ENCODE measurements around the gene RINT1. TPM values are rescaled to one million over a fixed set of nuclear protein-coding genes. Genes with fewer than 3 reads are reported as not detected.

The RINT1 gene
- total RNA-seq, 2 donors from 2014 or later = 11.6 to 11.9 TPM

- no peak for TF ChIP-seq CTCF (IDR thresholded peaks at IDR 0.05)
- no peaks in the 10 kb centered on the region for H3K36me3 ChIP-seq
- DNase-seq (ENCODE audit: low spot score) = no peak
- no peaks in the 10 kb centered on the region for H3K27me3 ChIP-seq
- H3K4me1 ChIP-seq = peaks cover 0 to 13% of the 10 kb centered on the region in 2 donors
- no peaks in the 10 kb centered on the region for H3K9me3 ChIP-seq
- H3K27ac ChIP-seq = no peak overlapping the region
- H3K4me3 ChIP-seq = no peak overlapping the region
Measured at GRCh38 chr7:105530126-105530525, 1.9 kb upstream of the RINT1 start.

GRCh38 chr7:105530546-105530945 lies 1.5 kb upstream of the RINT1 start:
- no peaks in the 10 kb centered on the region for H3K36me3 ChIP-seq
- no peak overlapping the region for H3K27ac ChIP-seq
- no peak for TF ChIP-seq CTCF (IDR thresholded peaks at IDR 0.05)
- no peaks in the 10 kb centered on the region for H3K9me3 ChIP-seq
- no peak for DNase-seq (ENCODE audit: low spot score)
- no peaks in the 10 kb centered on the region for H3K27me3 ChIP-seq
- no peak overlapping the region for H3K4me3 ChIP-seq
- H3K4me1 ChIP-seq = peaks cover 0 to 13% of the 10 kb centered on the region in 2 donors

DNA sequence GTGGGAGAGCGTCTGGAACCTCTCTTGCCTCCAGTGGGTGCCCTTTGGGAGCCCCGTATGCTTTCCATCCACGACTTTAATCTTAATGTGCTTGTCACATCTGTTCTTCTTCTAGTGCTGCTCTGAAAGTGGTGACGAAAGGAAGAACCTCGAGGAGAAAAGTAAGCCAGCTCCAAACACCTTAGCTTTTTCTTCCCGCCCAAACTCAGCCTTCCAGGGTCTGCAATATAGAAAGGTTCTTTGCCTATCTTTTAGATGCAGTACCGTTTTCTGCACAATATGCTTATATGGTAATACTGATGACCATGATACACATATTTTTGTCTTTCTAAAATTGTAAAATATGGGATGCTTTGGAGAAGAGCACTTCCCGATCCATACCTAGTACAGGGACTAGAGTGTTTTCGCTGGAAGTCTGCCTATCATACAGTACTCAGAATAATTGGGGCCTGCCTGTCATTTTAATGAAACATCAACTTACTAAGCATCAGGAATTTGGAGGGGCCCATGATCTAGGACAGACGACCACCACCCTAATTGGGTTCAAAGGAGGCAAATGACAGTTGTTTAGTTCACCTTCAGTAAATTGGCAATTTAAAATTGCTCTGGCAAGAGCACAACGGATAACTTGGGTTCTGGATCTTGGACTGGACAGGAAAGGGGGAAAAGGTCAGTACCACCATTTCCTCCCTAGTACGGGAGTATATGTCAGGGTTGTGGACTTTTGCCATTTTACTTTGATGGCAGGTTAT lies 884 bp downstream of the RINT1 start:
- DNase-seq (ENCODE audit: low spot score) = no peak
- peaks cover 0 to 13% of the 10 kb centered on the region in 2 donors for H3K4me1 ChIP-seq
- no peaks in the 10 kb centered on the region for H3K27me3 ChIP-seq
- peak overlapping the region in 1 of 2 donors; percentile 87 for H3K27ac ChIP-seq
- no peaks in the 10 kb centered on the region for H3K9me3 ChIP-seq
- peaks cover 14% of the 10 kb centered on the region for H3K36me3 ChIP-seq
- H3K4me3 ChIP-seq = peak overlapping the region; percentile 98 to 100
- no peak for TF ChIP-seq CTCF (IDR thresholded peaks at IDR 0.05)

GRCh38 chr7:105538339-105538738 lies 6.3 kb downstream of the RINT1 start:
- DNase-seq (ENCODE audit: low spot score) = no peak
- H3K9me3 ChIP-seq = no peaks in the 10 kb centered on the region
- TF ChIP-seq CTCF (IDR thresholded peaks at IDR 0.05) = no peak

DNA sequence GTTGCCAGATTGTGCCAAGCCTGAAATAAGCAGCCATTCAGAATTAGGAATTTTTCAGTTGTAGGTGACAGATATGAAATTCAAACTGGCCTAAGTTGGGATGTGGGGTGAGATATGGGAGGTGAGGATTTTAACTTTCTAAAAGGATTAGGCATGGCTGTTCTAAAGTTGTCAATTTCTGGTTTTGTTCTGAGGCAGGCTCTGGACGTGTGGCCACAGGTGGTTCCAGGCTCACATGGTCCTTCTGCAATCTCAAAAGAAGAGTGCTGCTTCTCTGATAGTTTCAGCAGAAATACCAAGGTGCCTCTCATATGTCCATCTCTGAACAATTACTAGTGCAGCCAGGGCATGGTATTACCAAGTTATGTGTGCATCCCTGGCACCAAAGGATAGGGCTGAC lies 27.9 kb downstream of the RINT1 start:
- peaks cover 83% of the 10 kb centered on the region for H3K36me3 ChIP-seq
- no peak for DNase-seq (ENCODE audit: low spot score)
- TF ChIP-seq CTCF (IDR thresholded peaks at IDR 0.05) = no peak

More at GRCh38 chr7:105538339-105538738, 6.3 kb downstream of the RINT1 start:
- Histone ChIP-seq H3K4me3 (no peak overlapping the region), H3K36me3 (peaks cover 58% of the 10 kb centered on the region), H3K4me1 (peaks cover 0 to 5% of the 10 kb centered on the region in 2 donors), H3K27me3 (no peaks in the 10 kb centered on the region), H3K27ac (no peak overlapping the region)

GRCh38 chr7:105565190-105565589 lies 33.2 kb downstream of the RINT1 start:
- Histone ChIP-seq H3K4me1 (no peaks in the 10 kb centered on the region), H3K27ac (no peak overlapping the region), H3K36me3 (peaks cover 70% of the 10 kb centered on the region), H3K4me3 (no peak overlapping the region), H3K27me3 (no peaks in the 10 kb centered on the region), H3K9me3 (no peaks in the 10 kb centered on the region)
- DNase-seq (ENCODE audit: low spot score) = no peak
- no peak for TF ChIP-seq CTCF (IDR thresholded peaks at IDR 0.05)

More for the DNA sequence above, 27.9 kb downstream of the RINT1 start:
- H3K4me1 ChIP-seq = no peaks in the 10 kb centered on the region
- H3K27ac ChIP-seq = no peak overlapping the region
- no peaks in the 10 kb centered on the region for H3K27me3 ChIP-seq
- H3K4me3 ChIP-seq = no peak overlapping the region
- H3K9me3 ChIP-seq = no peaks in the 10 kb centered on the region

Measured in right atrium auricular region (tissue), 2 donors.